ENCODE measurements around the gene NDUFB8.

DNA sequence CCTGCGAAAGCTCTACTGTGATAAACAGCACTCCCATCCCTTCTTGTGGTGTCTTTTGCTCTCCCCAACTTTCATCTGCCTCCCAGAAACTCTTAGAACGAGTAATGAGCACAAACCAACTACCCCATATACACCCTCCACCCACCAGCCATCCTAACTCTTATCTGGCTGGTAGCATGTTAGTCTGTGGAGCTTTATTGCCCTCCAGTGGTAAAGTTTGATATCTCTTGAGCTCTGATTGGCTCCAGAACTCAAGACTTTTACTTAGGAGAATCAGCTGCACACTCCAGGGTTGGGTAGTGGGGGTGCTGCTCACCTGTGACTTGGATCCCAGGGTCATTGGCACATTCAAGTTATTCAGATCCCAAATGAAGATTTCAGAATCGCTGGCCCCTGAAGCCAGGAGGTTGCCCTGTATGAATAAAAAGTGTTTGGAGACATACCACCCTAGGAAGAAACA, 20.9 kb downstream of the NDUFB8 start:
- no peak for TF ChIP-seq ZSCAN18 (tag by site-specific recombination; IDR thresholded peaks at IDR 0.05)
- TF ChIP-seq ZNF114 (tag by site-specific recombination; IDR thresholded peaks at IDR 0.05), result no peak
- TF ChIP-seq, protein P1, sequence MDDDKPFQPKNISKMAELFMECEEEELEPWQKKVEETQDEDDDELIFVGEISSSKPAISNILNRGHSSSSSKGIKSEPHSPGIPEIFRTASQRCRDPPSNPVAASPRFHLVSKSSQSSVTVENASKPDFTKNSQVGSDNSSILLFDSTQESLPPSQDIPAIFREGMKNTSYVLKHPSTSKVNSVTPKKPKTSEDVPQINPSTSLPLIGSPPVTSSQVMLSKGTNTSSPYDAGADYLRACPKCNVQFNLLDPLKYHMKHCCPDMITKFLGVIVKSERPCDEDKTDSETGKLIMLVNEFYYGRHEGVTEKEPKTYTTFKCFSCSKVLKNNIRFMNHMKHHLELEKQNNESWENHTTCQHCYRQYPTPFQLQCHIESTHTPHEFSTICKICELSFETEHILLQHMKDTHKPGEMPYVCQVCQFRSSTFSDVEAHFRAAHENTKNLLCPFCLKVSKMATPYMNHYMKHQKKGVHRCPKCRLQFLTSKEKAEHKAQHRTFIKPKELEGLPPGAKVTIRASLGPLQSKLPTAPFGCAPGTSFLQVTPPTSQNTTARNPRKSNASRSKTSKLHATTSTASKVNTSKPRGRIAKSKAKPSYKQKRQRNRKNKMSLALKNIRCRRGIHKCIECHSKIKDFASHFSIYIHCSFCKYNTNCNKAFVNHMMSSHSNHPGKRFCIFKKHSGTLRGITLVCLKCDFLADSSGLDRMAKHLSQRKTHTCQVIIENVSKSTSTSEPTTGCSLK (tag by site-specific recombination; IDR thresholded peaks at IDR 0.05), result no peak
- TF ChIP-seq GLIS1 (tag by site-specific recombination; IDR thresholded peaks at IDR 0.05), result no peak
- peak; percentile 69 for TF ChIP-seq CTCF (tag by site-specific recombination; IDR thresholded peaks at IDR 0.05)
- TF ChIP-seq PRDM1 (tag by site-specific recombination; IDR thresholded peaks at IDR 0.05), result no peak
- TF ChIP-seq ZNF146 (tag by site-specific recombination; IDR thresholded peaks at IDR 0.05), result no peak
- TF ChIP-seq REST (tag by site-specific recombination; IDR thresholded peaks at IDR 0.05), result no peak
- no peak for TF ChIP-seq KLF16 (tag by site-specific recombination; IDR thresholded peaks at IDR 0.05)
- TF ChIP-seq, protein P2, sequence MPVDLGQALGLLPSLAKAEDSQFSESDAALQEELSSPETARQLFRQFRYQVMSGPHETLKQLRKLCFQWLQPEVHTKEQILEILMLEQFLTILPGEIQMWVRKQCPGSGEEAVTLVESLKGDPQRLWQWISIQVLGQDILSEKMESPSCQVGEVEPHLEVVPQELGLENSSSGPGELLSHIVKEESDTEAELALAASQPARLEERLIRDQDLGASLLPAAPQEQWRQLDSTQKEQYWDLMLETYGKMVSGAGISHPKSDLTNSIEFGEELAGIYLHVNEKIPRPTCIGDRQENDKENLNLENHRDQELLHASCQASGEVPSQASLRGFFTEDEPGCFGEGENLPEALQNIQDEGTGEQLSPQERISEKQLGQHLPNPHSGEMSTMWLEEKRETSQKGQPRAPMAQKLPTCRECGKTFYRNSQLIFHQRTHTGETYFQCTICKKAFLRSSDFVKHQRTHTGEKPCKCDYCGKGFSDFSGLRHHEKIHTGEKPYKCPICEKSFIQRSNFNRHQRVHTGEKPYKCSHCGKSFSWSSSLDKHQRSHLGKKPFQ (tag by site-specific recombination; IDR thresholded peaks at IDR 0.05), result no peak
- TF ChIP-seq ZBTB7A (tag by site-specific recombination; IDR thresholded peaks at IDR 0.05; ENCODE audit: low read depth), result no peak
- TF ChIP-seq, protein P3, sequence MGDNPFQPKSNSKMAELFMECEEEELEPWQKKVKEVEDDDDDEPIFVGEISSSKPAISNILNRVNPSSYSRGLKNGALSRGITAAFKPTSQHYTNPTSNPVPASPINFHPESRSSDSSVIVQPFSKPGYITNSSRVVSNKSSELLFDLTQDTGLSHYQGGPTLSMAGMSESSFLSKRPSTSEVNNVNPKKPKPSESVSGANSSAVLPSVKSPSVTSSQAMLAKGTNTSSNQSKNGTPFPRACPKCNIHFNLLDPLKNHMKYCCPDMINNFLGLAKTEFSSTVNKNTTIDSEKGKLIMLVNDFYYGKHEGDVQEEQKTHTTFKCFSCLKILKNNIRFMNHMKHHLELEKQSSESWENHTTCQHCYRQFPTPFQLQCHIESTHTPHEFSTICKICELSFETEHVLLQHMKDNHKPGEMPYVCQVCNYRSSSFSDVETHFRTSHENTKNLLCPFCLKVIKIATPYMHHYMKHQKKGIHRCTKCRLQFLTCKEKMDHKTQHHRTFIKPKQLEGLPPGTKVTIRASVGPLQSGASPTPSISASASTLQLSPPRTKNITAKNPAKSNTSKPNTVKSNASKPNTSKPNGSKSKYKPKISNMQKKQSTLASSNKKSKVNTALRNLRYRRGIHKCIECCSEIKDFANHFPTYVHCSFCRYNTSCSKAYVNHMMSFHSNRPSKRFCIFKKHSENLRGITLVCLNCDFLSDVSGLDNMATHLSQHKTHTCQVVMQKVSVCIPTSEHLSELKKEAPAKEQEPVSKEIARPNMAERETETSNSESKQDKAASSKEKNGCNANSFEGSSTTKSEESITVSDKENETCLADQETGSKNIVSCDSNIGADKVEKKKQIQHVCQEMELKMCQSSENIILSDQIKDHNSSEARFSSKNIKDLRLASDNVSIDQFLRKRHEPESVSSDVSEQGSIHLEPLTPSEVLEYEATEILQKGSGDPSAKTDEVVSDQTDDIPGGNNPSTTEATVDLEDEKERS (tag by site-specific recombination; IDR thresholded peaks at IDR 0.05), result no peak
- no peak for TF ChIP-seq ZBTB49 (tag by site-specific recombination; IDR thresholded peaks at IDR 0.05; ENCODE audit: low read depth)
